Gastrocnemius medialis (tissue), 4 donors: ENCODE measurements around the gene MFSD11.

Experiments used
- CTCF ChIP-seq, 5 experiments: fragments of 450-650 bp in 3 of 5; fragments of 200-600 bp in 2 of 5; sonication (generic) in 2 of 5; IDR thresholded peaks in 4 of 5; conservative IDR thresholded peaks in 1 of 5; 1 replicate in 4 of 5; 2 replicates in 1 of 5; pipeline ENCODE4 v1.5.1; 2016 to 2019; ENCODE audit warnings: antibody characterized with exemption in 5 of 5, mild to moderate bottlenecking in 3 of 5, moderate library complexity in 3 of 5
- POLR2A ChIP-seq, 2 donors: fragments of 450-650 bp; IDR thresholded peaks; one replicate each; pipeline ENCODE4 v1.6.1; 2017; ENCODE audit warnings: antibody characterized with exemption in 2 of 2, mild to moderate bottlenecking in 2 of 2, moderate library complexity in 2 of 2

GRCh38 chr17:76810956-76811355 is 73.0 kb downstream of the MFSD11 start:
- TF ChIP-seq CTCF (IDR thresholded peaks at IDR 0.05 in 4 of 5, conservative IDR thresholded peaks at IDR 0.05 in 1 of 5) (no peak), POLR2A (IDR thresholded peaks at IDR 0.05) (no peak)
